GM18909 (cell line): ENCODE results near the gene MYOCOS.
"Not testable (repeated sequence)": the region's sequence is repeated elsewhere in the genome, so short reads cannot be mapped to it uniquely, and the experiment has no call there.

Source experiments
- ATAC-seq: cut with Tn5 transposase; IDR thresholded peaks from one replicate; pipeline ENCODE4 v1.9.1; 2021; ENCODE audit warnings: mild to moderate bottlenecking; ENCODE audit not compliant: unreplicated experiment, poor library complexity

The MYOCOS gene, protein sequence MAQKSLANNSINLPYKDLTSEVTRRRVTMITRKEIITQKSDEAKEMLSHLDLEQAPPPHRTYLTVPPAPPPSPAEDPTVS

DNA sequence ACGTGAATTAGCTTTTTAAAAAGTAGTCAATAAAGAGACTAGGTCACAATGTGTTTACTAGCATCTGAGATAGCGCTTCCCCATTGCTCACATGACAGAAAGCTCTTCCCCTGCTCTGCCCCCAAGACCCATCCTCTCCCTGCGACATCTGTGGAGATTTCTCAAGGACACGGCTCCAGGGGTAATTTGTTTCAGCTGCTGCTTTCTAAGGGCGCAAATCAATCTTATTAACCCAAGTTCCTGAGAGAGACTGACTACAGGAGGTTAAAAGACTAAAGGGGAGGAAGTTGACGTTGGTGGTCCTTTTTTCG, at the start of gene MYOCOS:
Gene MYOCOS, plus strand, starts transcription at position 92 of the 311 bp plus-strand sequence. CDS start 1,641 bp downstream, outside the sequence.
- ATAC-seq, result no peak

DNA sequence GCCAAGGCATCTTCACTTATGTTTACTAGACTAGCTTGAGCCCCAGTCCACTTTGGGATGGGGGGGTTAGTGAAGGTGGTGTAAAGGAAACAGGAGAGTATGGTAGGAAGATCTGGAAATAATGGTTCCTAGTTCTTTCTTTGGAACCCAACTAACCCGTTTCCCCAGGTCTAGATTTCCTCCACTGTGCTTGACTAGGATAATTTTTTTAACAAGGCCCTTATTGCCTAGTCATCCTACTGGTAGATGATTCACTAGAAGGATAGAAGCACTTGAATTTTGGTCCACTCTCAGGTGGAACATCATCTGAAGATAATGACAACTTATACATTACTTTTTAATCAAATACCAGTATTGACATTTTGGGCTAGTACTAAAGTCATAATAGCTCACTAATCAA, 45.9 kb upstream of the MYOCOS start:
- no peak for ATAC-seq

DNA sequence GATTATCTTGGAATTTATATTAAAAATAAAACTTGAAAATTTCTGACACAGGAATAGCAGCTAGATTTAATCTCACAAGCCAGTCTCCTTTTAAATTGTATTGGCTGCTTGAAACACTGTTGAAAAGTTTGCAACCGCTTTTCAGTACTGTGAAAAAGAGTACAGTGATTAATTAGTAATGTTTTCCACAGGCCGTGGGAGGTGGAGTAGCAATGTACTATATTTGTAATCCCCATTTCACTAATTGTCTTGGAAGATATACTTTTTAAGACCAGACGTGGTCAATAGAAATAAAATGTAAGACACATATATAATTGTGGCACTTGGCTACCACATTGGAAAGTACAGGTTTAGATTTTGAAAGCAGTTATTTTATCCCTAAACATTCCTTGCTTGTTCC, 40.8 kb upstream of the MYOCOS start:
- ATAC-seq, result no peak

DNA sequence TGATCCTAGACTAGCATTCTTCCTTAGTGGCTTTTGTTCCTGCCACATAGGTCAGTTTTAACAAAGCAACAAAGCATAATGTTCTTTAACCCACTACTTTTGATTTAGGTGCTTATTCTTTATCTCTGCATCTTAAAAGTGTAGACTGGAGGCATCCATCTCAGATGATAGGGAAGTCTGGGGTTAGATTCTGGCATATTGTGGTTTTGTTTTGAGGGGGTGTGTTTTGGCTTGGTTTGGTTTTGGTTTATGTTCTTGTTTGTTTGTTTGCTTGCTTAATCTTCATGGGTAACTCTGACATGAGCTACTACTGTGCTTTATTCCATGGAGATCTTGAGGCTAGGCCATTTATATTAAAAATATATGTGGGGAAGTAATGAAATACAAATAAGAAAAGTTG, 40.3 kb upstream of the MYOCOS start:
- no peak for ATAC-seq

DNA sequence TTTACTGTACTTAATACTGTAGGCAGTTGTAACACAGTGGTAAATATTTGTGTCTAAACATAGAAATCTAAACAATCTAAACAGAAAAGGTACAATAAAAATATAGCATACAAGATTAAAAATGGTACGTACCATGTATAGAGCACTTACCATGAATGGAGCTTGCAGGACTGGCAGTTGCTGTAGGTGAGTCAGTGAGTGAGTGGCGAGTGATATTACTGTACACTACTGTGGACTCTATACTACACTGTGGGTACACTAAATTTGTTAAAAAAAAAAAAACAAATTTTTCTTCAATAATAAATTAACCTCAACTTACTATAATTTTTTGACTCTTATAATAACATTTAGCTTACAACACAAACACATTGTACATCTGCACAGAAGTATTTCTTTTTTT, 39.5 kb upstream of the MYOCOS start:
- ATAC-seq, result no peak

DNA sequence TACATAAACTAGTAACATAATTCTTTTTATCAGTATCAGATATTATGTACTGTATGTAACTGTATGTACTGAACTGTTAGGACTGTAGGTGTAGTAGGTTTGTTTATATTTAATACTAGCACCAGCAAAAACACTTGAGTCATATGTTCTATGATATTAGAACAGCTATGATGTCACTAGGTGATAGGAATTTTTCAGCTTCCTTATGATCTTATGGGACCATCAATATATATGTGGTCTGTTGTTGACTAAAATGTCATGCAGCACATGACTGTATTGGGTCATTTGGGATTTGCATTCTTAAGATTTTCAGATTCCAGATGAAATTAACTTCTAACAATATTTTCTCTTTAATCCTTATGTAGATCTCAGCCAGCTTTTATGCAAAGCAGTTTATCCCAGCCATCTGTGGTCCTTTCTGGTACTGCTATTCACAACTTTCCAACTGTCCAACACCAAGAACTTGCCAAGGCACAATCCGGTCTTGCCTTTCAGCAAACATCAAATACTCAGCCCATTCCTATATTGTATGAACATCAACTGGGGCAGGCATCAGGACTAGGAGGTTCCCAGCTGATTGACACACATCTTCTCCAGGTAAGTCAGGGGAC, 38.3 kb upstream of the MYOCOS start:
- ATAC-seq, result no peak

DNA sequence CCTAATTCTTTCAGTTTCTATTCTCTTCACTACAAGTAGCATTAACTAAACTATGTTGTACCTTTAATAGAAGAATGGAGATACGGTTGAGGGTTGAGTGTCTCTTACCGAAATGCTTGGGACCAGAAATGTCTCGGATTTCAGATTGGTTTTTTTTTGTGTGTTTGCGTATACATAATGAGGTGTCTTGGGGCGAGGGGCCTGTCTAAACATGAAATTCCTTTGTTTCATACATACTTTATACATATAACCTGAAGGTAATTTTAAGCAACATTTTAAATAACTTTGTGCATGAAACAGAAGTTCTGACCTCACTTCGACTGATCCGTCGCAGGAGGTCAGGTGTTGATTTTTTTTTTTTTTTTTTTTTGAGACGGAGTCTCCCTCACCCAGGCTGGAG, 36.3 kb upstream of the MYOCOS start:
- ATAC-seq, result no peak

DNA sequence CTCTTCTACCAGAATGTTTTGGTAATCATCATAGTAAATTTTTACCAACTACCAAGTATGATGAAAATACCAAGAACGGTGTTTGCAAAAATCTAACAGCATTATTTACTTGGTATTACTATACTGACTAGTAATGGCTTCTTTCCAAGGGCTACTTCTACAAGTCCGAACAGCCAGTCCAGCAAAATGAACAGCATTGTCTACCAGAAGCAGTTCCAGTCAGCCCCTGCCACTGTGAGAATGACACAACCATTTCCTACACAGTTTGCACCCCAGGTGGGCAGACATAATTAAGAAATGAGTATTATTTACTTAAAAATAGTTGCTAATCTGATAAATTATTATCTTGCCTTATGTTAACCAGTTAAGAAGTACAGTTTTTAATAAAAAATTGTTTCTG, 33.8 kb upstream of the MYOCOS start:
- no peak for ATAC-seq

DNA sequence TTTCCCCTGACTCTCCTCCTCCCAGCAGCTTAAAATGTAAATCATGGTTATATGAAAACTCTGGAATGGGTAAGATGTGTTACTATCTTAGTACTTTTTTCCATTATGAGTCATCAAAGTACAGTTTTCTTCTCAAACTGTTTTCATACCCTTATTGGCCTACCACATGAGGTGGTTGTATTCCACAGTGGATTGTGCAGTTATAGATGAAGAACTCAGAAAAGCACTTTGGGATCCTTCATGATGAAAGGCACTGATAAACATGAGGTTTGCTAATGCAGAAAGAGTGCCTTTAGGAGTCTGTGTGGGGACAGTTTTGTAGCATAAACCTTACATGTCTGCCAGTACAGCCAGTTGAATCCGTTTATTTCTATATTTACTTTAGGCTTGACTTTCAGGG, 32.0 kb upstream of the MYOCOS start:
- ATAC-seq, result no peak

DNA sequence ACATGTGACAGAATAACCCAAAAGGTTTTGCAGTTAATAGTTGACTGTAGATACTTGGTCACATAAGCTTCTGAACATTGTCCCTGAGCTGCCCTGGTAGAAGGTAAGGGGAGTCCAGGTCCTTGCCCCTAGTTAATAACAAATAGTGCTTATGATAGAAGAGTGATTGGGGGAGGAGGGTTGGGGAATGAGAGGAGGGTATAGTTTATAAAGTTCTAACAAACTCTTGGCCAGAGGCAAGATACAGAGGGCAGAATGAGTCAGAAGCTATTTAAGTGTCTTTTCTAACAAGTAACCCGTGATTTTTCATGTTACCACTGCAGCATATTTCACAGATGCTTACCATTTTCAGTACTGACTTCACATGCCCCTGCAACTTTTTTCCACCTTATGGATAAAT, 26.7 kb upstream of the MYOCOS start:
- ATAC-seq, result no peak

DNA sequence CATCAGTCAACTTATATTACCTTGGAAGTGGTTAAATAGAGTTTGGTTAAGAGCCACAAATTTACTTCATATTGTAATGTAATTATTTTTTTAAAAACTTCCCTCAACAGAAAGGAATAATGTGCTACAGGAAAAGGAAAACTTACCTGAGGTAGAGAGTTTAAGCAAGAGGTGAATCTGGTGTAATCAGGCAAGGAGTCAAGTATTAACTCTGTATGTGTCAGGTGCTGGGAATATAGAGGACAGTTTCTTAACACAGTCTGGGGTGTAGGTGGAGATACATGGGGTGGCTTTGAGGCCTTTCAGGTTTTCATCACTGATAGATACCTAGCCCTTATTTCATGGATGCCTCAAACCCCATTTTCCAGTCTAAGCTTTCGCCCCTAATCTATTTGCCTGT, 25.9 kb upstream of the MYOCOS start:
- no peak for ATAC-seq

DNA sequence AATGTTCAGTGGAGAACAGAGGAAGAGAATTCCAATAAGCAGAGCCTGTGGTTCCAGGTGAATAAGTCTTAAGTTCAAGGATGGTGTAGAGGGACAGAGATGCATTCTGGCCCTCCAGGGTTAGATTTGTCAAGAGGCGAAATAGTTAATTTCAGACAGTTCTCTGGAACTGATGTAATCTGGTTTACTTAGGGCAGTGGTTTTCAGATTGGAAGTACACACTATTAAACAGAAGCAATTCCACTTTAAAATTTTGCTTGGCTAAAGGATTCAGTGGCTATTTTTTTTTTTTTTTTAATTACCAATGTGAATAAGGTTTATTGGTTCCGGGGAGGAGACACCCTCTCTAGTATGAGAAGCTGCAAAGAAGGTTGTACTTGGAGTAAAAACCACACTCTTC, 25.3 kb upstream of the MYOCOS start:
- ATAC-seq, result no peak

DNA sequence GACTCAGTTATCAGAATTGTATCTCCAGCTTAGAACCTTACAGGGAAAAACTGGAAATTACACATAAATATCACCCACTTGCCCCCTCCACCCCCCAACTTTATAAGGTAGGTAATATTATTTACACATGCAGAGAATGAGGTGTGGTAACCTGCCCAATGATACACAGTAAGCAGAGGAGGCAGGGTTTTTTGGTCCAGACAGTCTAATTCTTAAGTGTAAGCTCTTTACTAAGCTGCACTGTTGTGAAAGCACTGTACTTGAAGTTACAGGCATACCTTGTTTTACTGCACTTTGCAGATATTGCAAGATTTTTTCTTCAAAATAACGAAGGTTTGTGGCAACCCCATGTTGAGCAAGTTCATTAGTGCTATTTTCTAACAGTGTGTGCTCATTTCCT, 24.8 kb upstream of the MYOCOS start:
- no peak for ATAC-seq

DNA sequence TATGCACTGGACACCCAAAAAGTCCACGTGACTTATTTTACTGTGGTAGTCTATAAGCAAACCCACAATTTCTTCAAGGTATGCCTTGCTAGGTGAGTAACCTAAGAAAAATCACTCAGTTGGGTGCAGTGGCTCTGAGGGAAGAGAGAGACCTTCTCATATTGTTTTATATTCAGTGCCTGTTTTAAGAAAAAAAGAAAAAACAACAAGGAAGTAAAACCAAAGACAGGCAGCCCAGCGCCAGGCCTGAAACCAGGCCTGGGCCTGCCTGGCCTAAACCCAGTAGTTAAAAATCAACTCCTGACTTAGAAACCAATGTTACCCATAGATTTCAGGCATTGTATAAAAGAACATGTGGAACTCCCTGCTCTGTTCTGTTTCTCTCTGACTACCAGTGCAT, 21.7 kb upstream of the MYOCOS start:
- ATAC-seq, result not testable (repeated sequence)

DNA sequence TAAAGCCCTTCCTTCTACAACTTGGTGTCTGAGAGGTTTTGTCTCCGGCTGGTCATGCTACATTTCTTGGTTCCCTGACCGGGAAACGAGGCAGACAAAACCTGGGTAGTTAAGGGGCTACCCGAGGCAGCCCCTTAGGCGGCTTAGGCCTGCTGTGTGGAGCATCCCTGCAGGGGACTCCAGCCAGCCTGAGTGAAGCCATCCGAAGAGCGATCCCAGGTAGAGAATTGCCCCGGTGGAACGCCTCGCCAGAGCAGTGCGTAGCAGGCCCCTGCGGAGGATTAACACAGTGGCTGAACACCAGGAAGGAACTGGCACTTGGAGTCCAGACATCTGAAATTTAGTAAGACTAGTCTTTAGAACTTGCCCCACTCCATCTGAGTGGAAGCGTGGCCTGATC, 21.2 kb upstream of the MYOCOS start:
- ATAC-seq, result no peak

DNA sequence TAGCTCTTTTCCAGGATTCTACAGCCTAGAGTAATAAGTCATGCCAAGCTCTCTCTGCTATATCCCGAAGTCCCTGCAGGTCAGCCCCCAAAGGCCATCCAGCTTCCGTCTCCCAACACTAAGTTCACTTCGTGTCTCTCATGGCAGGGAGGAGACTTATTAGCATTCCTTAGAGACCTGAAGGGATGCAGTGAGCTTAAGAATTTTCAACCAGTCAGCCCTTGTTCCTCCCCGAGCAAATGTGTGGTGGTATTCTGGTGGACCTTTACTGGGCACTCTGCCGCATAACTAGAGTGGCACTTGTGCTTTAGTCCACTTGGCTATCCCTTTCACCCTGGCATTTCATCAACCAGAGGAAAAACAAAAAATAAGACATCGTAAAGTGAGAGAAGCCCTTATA, 19.0 kb upstream of the MYOCOS start:
- not testable (repeated sequence) for ATAC-seq

DNA sequence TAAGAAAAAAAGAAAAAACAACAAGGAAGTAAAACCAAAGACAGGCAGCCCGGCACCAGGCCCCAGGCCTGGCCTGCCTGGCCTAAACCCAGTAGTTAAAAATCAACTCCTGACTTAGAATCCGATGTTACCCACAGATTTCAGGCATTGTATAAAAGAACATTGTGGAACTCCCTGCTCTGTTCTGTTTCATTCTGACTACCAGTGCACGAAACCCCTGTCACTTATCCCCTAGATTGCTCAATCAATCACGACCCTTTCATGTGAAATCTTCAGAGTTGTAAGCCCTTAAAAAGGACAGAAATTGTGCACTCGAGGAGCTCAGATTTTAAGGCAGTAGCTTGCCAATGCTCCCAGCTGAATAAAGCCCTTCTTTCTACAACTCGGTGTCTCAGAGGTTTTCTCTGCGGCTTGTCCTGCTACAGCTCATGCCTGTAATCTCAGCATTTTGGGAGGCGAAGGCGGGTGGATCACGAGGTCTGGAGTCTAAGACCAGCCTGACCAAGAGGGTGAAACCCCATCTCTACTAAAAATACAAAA, 15.6 kb upstream of the MYOCOS start:
- ATAC-seq, result peak; percentile 57

DNA sequence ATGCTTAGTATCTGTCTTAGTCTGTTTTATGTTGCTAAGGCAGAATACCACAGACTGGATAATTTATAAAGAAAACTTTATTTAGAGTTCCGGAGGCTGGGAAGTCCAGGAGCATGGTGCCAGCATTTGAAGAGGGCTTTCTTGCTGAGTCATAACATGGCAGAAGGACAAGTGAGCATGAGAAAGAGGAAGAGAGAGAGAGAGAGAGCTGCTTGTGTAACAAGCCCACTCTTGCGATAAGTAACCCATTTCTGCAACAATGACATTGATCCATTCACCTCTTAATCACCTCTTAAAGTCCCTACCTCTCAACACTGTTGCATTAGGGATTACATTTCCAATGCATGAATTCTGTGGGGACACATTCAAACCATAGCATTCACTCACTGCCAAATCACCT, 11.7 kb upstream of the MYOCOS start:
- ATAC-seq, result peak; percentile 61

DNA sequence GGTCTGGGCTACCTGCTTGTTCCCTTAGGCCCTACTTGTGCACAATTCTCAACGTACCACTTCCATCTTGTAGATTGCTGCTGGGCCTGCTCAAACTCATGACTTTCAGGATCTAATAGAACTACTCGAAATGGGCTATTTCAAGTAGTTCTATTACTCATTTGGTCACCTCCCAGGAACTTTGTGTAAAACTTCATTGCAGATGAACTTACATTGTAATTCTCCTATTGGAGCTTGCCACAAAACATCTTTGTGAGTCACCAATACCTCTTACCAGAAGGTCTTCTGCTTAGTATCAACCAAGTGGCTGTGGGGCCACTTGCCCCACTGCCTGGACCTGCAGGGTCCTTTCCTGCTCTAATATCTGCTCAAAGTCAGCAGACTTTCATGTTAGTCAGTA, 10.7 kb upstream of the MYOCOS start:
- ATAC-seq, result no peak

DNA sequence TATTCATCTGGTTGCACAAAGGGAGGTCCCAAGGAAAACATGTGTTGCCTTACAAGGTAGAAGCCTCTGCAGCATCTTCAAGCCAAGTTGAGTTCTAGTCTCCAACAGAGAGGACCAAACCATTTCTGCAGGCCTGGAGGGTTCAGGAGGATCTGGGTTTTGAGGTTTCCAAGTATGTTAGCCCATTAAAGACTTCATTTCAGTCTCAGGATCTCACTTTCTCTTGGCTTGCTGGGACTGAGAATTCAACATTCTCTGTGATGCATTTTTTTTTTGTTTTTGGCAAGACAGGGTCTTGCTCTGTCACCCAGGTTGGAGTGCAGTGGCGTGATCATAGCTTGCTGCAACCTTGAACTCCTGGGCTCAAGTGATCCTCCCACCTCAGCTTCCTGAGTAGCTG, 8.8 kb upstream of the MYOCOS start:
- ATAC-seq, result no peak

DNA sequence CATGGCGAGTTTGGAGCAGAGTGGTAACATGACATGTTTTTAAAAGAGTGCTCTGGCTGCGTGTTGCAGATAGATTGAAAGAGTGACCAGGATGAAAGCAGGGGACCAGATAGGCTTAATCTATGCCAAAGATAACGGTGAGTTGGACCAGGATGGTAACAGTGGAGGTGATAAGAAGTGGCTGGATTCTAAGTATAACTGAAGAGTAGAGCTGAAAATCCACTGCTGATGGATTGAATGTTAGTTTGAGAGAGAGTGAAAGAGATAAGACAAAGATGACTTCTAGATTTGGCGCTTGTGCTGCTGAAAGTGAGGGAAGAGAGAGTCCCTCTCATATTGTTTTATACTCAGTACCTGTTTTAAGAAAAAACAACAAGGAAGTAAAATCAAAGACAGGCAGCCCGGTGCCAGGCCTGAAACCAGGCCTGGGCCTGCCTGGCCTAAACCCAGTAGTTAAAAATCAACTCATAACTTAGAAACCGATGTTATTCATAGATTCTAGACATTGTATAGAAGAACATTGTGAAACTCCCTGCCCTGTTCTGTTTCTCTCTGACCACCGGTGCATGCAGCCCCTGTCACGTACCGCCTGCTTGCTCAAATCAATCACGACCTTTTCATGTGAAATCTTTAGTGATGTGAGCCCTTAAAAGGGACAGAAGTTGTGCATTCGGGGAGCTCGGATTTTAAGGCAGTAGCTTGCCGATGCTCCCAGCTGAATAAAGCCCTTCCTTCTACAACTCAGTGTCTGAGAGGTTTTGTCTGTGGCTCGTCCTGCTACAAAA, 6.7 kb upstream of the MYOCOS start:
- peak; percentile 39 for ATAC-seq

DNA sequence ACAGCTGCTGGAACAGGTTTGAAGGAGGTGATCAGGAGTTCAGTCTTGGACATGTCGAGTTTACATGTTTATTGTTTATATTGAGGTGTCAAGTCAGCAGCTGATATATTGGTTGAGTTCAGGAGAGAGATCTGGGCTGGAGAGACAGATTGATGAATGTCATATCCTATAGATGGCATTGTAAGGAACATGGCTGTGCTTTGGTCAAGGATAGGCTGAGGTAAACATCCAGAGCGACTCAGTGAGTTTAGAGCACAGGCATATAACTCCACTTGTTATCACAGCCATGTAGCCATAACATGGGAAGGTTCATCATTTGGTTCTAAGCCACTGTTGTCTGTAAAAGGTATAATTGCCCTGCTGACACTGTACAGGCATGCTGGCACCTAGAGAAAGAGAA, 5.5 kb upstream of the MYOCOS start:
- ATAC-seq, result no peak
